Renal cortex interstitium (tissue), 11 donors: Measurements from ENCODE around the gene ALOXE3. TPM values are rescaled to one million over a fixed set of nuclear protein-coding genes. Genes with fewer than 3 reads are reported as not detected.

Source experiments
- DNase-seq, 11 donors: peaks; one replicate each; pipeline ENCODE4 v3.0.0-alpha.2; 2013; ENCODE audit warnings: low read depth in 9 of 11, low spot score in 4 of 11; ENCODE audit errors: extremely low read depth in 1 of 11
- polyA plus RNA-seq, 3 donors: library from polyadenylated mRNA; unstranded; fragments of 120-200 nt; gene quantifications; one replicate each; pipeline ENCODE4 v1.2.1, GENCODE V29; 2013; ENCODE audit not compliant: insufficient read length in 3 of 3

The ALOXE3 gene
- polyA plus RNA-seq, 3 donors, result 0.08 TPM; not detected in 2

GRCh38 chr17:8125154-8125946, 7.0 kb upstream of the ALOXE3 start:
- DNase-seq, result peak in 3 of 11 donors; percentile 65 to 78 (median 75)

GRCh38 chr17:8124350-8125153, 6.2 kb upstream of the ALOXE3 start:
- no peak for DNase-seq

- peak in 1 of 11 donors; percentile 13 for DNase-seq
Observed at GRCh38 chr17:8123695-8124349, 5.5 kb upstream of the ALOXE3 start, which contains the start of gene HES7. TSS of gene HES7 (minus strand) at chr17:8124106. CDS start at chr17:8124084, 22 bp downstream.

GRCh38 chr17:8122924-8123694, 4.8 kb upstream of the ALOXE3 start:
- DNase-seq, result peak in 1 of 11 donors; percentile 13

GRCh38 chr17:8122422-8122923, 4.2 kb upstream of the ALOXE3 start:
- DNase-seq, result peak in 1 of 11 donors; percentile 20

- peak in 1 of 11 donors; percentile 52 for DNase-seq
Observed at GRCh38 chr17:8121681-8122421, 3.5 kb upstream of the ALOXE3 start.

GRCh38 chr17:8121407-8121680, 3.0 kb upstream of the ALOXE3 start:
- no peak for DNase-seq

GRCh38 chr17:8120520-8121406, 2.4 kb upstream of the ALOXE3 start:
- peak in 1 of 11 donors; percentile 11 for DNase-seq

- DNase-seq, result peak in 10 of 11 donors; percentile 83 to 96 (median 91)
Observed at GRCh38 chr17:8119581-8120519, 1.5 kb upstream of the ALOXE3 start.

- peak in 4 of 11 donors; percentile 63 to 81 (median 76) for DNase-seq
Observed at GRCh38 chr17:8118769-8119580, 661 bp upstream of the ALOXE3 start.

GRCh38 chr17:8117367-8117979, 841 bp downstream of the ALOXE3 start:
- DNase-seq, result no peak

- no peak for DNase-seq
Observed at GRCh38 chr17:8116776-8117175, 1.5 kb downstream of the ALOXE3 start.

GRCh38 chr17:8110907-8111306, 7.4 kb downstream of the ALOXE3 start:
- no peak for DNase-seq

GRCh38 chr17:8110456-8110804, 7.9 kb downstream of the ALOXE3 start:
- no peak for DNase-seq
